PC-9 (cell line): ENCODE measurements around the gene GON4L. TPM values are rescaled to one million over a fixed set of nuclear protein-coding genes. Genes with fewer than 3 reads are reported as not detected.

Experiments
- BruUV-seq: library from RNA; stranded (reverse); fragments of 400-500 nt; replicated peaks from 2 replicates; lab custom pipeline; 2021; lab: Mats Ljungman, UMichigan
- CTCF ChIA-PET: fragments of 300-600 bp; sonication (Branson Sonifier 250); formaldehyde crosslinking; loops from one replicate; lab custom pipeline; 2022; ENCODE audit warnings: antibody characterized with exemption; lab: Charles Lee
- POLR2A ChIA-PET: fragments of 300-600 bp; sonication (Branson Sonifier 250); formaldehyde crosslinking; loops from one replicate; lab custom pipeline; 2022; ENCODE audit warnings: antibody characterized with exemption; ENCODE audit not compliant: unreplicated experiment; lab: Charles Lee
- DNase-seq, 2 experiments: peaks; one replicate each; pipeline versions ENCODE4 v3.0.0 to v3.0.0-alpha.2; 2015 to 2022; ENCODE audit warnings: mixed read lengths in 1 of 2
- H2AFZ ChIP-seq: fragments of 200-600 bp; sonication (generic); 2 replicates; pipeline ENCODE4 v1.8.1; 2017; ENCODE audit warnings: antibody characterized with exemption
- H3F3A ChIP-seq: fragments of 200-600 bp; sonication (generic); 2 replicates; pipeline ENCODE4 v1.8.1; 2017; ENCODE audit warnings: antibody characterized with exemption, mild to moderate bottlenecking, low read depth; ENCODE audit not compliant: insufficient read depth
- H3K27ac ChIP-seq: fragments of 200-600 bp; sonication (generic); 2 replicates; pipeline ENCODE4 v1.6.1; 2016; ENCODE audit warnings: mixed run types
- H3K27me3 ChIP-seq: fragments of 200-600 bp; sonication (generic); 2 replicates; pipeline ENCODE4 v1.6.1; 2016; ENCODE audit warnings: low read depth, mixed run types; ENCODE audit not compliant: insufficient read depth
- H3K36me3 ChIP-seq: fragments of 200-600 bp; sonication (generic); 2 replicates; pipeline ENCODE4 v1.6.1; 2016; ENCODE audit warnings: low read depth, mixed run types
- H3K4me1 ChIP-seq: fragments of 200-600 bp; sonication (generic); replicated peaks from 2 replicates; pipeline ENCODE4 v1.6.1; 2016; ENCODE audit warnings: mixed run types; ENCODE audit not compliant: insufficient read depth
- H3K4me2 ChIP-seq: fragments of 200-600 bp; sonication (generic); 2 replicates; pipeline ENCODE4 v1.6.1; 2017; ENCODE audit warnings: mixed run types
- H3K4me3 ChIP-seq: fragments of 200-600 bp; sonication (generic); 2 replicates; pipeline ENCODE4 v1.6.1; 2016; ENCODE audit warnings: mixed run types
- H3K79me2 ChIP-seq: fragments of 200-600 bp; sonication (generic); 2 replicates; pipeline ENCODE4 v1.6.1; 2017; ENCODE audit warnings: low read depth, mixed run types
- H3K9me2 ChIP-seq: fragments of 200-600 bp; sonication (generic); 2 replicates; pipeline ENCODE4 v1.8.1; 2017; ENCODE audit warnings: mild to moderate bottlenecking; ENCODE audit not compliant: insufficient read depth
- H3K9me3 ChIP-seq: fragments of 200-600 bp; sonication (generic); 2 replicates; pipeline ENCODE4 v1.8.1; 2016; ENCODE audit warnings: low read depth; ENCODE audit not compliant: insufficient read depth
- H4K20me1 ChIP-seq: fragments of 200-600 bp; sonication (generic); 2 replicates; pipeline ENCODE4 v1.8.1; 2017; ENCODE audit not compliant: insufficient read depth
- EZH2 ChIP-seq: fragments of 200-600 bp; sonication (generic); IDR thresholded peaks from 2 replicates; pipeline ENCODE4 v1.8.0; 2017; ENCODE audit warnings: antibody characterized with exemption, low read depth
- intact Hi-C: fragments of 100-400 bp; cut with micrococcal nuclease; formaldehyde crosslinking; loops from one replicate; pipeline ENCODE4 v1.10.0; 2022; ENCODE audit not compliant: unreplicated experiment
- total RNA-seq: library from RNA; stranded (reverse); gene quantifications from 2 replicates; pipeline ENCODE4 v1.2.3, GENCODE V29; 2021
- TF ChIP-seq, protein P1 (sequence below): fragments of 200-600 bp; sonication (generic); conservative IDR thresholded peaks from 2 replicates; pipeline ENCODE4 v1.6.1; 2017; ENCODE audit warnings: mixed run types, antibody characterized with exemption, mild to moderate bottlenecking, moderate library complexity

Gene GON4L
- total RNA-seq, 1 experiment from 2014 or later = 45.8 TPM

DNA sequence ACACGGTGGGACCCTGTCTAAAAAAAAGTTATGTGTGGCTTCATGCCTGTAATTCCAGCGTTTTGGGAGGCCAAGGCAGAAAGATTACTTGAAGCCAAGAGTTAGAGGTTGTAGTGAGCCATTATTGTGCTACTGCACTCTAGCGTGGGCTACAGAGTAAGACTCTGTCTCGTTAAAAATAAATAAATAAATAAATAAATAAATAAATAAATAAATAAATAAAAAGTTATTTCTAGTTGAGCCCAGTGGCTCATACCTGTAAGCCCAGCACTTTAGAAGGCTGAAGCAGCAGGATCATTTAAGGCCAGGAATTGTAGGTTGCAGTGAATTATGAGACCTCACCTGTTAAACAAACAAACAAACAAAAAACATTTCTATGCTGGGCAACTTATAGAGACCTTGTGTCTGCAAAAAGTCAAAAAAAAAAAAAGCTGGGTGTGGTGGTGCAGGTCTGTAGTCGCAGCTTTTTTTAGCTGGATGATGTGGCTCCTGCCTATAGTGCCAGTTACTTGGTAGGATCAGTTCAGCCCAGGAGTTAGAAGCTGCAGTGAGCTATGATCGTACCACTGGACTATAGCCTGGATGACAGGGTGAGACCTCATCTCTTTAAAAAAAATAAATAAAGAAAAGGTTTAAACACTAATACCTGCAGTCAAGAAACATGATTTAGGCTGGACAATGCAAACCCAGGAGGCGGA lies 25.6 kb downstream of the GON4L start:
- Histone ChIP-seq H4K20me1 (peaks cover 13% of the 10 kb centered on the region; the same call in 1 of the 2 replicates), H3K9me2 (no peaks in the 10 kb centered on the region), H3K9me3 (no peaks in the 10 kb centered on the region), H3K27ac (no peak overlapping the region), H3K27me3 (no peaks in the 10 kb centered on the region), H3K79me2 (0 out of 2 replicates have a peak, but pooled peaks cover 4% of the 10 kb centered on the region), H3K36me3 (no peaks in the 10 kb centered on the region), H3K4me1 (no peaks in the 10 kb centered on the region), H3K4me3 (no peak overlapping the region), H2AFZ (no peak overlapping the region), H3F3A (no peaks in the 10 kb centered on the region; the same call in 1 of the 2 replicates), H3K4me2 (no peak overlapping the region)
- TF ChIP-seq, protein P1, sequence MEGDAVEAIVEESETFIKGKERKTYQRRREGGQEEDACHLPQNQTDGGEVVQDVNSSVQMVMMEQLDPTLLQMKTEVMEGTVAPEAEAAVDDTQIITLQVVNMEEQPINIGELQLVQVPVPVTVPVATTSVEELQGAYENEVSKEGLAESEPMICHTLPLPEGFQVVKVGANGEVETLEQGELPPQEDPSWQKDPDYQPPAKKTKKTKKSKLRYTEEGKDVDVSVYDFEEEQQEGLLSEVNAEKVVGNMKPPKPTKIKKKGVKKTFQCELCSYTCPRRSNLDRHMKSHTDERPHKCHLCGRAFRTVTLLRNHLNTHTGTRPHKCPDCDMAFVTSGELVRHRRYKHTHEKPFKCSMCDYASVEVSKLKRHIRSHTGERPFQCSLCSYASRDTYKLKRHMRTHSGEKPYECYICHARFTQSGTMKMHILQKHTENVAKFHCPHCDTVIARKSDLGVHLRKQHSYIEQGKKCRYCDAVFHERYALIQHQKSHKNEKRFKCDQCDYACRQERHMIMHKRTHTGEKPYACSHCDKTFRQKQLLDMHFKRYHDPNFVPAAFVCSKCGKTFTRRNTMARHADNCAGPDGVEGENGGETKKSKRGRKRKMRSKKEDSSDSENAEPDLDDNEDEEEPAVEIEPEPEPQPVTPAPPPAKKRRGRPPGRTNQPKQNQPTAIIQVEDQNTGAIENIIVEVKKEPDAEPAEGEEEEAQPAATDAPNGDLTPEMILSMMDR = no peak
- TF ChIP-seq EZH2 = no peak
- CTCF ChIA-PET = interaction anchor here (0.7 kb wide), 2 partner anchors 206 to 235 kb away, joined by 7 to 9 read pairs; no protein-coding TSS in a partner anchor
- intact Hi-C loops = no loop called here
- DNase-seq = no peak
- POLR2A ChIA-PET = no interaction called here
- no TSS peak for BruUV-seq

GRCh38 chr1:155827450-155827849 lies 29.6 kb downstream of the GON4L start:
- no peak for DNase-seq
- H3K4me1 ChIP-seq = no peaks in the 10 kb centered on the region
- H3K4me3 ChIP-seq = no peak overlapping the region
- H3K27me3 ChIP-seq = no peaks in the 10 kb centered on the region
- H3K9me2 ChIP-seq = no peaks in the 10 kb centered on the region
- no peaks in the 10 kb centered on the region; the same call in 1 of the 2 replicates for H3F3A ChIP-seq
- H3K79me2 ChIP-seq = 0 out of 2 replicates have a peak, but pooled peaks cover 4% of the 10 kb centered on the region
- H3K9me3 ChIP-seq = no peaks in the 10 kb centered on the region
- no TSS peak for BruUV-seq
- 0 out of 2 replicates have a peak, but pooled peaks cover 6% of the 10 kb centered on the region for H3K36me3 ChIP-seq
- CTCF ChIA-PET = no interaction called here
- POLR2A ChIA-PET = no interaction called here
- 0 out of 2 replicates have a peak, but pooled peaks cover 5% of the 10 kb centered on the region for H4K20me1 ChIP-seq
- no peak overlapping the region for H2AFZ ChIP-seq
- intact Hi-C loops = no loop called here
- no peak overlapping the region for H3K4me2 ChIP-seq
- TF ChIP-seq EZH2 = no peak
- TF ChIP-seq, protein P1 = no peak
- no peak overlapping the region for H3K27ac ChIP-seq

DNA sequence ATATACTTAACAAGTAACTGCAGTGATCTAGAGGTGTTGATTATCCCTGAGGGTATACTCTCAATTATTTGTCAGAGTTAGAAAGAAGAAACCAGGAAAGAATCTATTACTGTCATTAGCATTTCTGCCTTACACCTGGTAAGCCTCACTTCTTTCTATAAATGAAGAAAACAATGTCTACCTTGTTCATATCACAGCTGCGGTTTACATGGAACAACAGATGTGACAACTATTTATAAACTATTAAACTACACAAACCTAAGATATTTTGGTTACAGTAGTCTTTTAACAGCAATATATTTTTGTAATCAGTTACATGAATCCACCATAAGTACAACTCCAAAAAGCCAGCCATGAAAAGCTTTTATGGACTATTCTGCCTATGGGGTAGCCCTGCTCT lies 40.7 kb downstream of the GON4L start:
- no peaks in the 10 kb centered on the region for H3K79me2 ChIP-seq
- no peak overlapping the region for H3K27ac ChIP-seq
- no peaks in the 10 kb centered on the region for H4K20me1 ChIP-seq
- BruUV-seq = no TSS peak
- no peak for DNase-seq
- H3K9me2 ChIP-seq = no peaks in the 10 kb centered on the region
- H3F3A ChIP-seq = peaks cover 9% of the 10 kb centered on the region; the same call in 1 of the 2 replicates
- no peaks in the 10 kb centered on the region for H3K27me3 ChIP-seq
- H3K4me3 ChIP-seq = no peak overlapping the region
- no peaks in the 10 kb centered on the region for H3K9me3 ChIP-seq
- no peaks in the 10 kb centered on the region for H3K4me1 ChIP-seq
- TF ChIP-seq EZH2 = no peak
- TF ChIP-seq, protein P1 = no peak
- H2AFZ ChIP-seq = no peak overlapping the region
- H3K4me2 ChIP-seq = no peak overlapping the region
- ChIA-PET CTCF (no interaction called here), POLR2A (interaction anchor here (0.6 kb wide), 2 partner anchors 65 to 437 kb away, joined by 5 to 12 read pairs; no protein-coding TSS in a partner anchor)
- intact Hi-C loops = no loop called here
- peaks cover 39% of the 10 kb centered on the region for H3K36me3 ChIP-seq
